ENCODE measurements around the gene F8. TPM values are rescaled to one million over a fixed set of nuclear protein-coding genes. Genes with fewer than 3 reads are reported as not detected.
"Not testable (repeated sequence)": the region's sequence is repeated elsewhere in the genome, so short reads cannot be mapped to it uniquely, and the experiment has no call there.

Gene F8
- total RNA-seq, 1 experiment from 2014 or later, result 0.20 TPM

DNA sequence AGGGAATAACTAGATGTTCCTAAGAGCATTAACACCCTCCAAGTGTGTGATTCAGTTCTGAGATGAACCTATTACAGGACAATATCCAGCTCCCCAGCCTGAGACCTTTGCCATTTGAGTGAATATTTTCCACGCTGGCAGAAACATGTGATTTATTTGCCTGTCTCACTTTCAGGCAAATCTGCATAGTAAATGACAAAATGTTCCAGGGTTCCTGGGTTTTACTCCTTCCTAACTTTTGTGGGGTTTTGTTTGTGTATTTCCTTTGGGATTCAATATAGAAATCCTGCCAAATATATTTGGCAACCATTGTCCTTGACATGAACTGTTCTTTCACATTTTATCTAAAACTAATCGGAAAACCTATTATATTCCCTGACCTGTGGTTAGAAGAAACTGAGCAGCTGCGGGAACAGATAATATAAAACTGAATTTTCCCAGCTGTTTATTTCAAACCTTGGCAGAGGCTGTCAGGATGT lies 12.5 kb downstream of the F8 start:
- CTCF ChIA-PET, result no interaction called here
- POLR2A ChIA-PET, result no interaction called here

DNA sequence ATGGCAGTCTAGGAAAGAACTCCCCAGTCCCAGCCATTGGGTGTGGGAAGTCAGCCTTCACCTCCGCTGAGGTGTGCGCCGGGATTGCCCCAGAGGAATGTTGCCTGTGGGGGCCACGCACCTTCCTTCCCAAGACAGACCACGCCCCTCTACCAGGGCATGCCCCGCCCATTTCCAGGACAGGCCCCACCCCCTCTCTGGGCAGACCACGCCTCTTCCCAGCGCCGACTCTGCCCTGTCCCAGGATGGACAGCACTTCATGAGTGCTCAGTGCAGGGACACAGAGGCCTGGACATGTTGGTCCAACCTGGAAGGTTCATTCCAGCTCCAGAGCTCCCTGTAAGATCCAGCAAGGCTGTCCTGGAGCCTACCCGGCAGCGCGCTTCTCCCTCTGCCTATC lies 13.9 kb downstream of the F8 start:
- H3K4me1 ChIP-seq; H3K9me3 Mint-ChIP-seq (ENCODE audit: unreplicated experiment); intact Hi-C loops (cut with micrococcal nuclease; ENCODE audit: unreplicated experiment); H3K27me3 ChIP-seq (replicated peaks; ENCODE audit: control insufficient read depth, insufficient read depth, low read length); BruUV-seq (replicated peaks); DNase-seq; H3K27me3 Mint-ChIP-seq (ENCODE audit: insufficient read depth, unreplicated experiment); CTCF ChIA-PET; H3K4me3 ChIP-seq (ENCODE audit: low read depth, low read length); POLR2A ChIA-PET; H3K9me3 ChIP-seq; H3K36me3 Mint-ChIP-seq (ENCODE audit: insufficient read depth, unreplicated experiment); H3K27ac Mint-ChIP-seq (ENCODE audit: unreplicated experiment); H3K36me3 ChIP-seq (ENCODE audit: control insufficient read depth, insufficient read depth, low read length); H3K4me1 Mint-ChIP-seq (ENCODE audit: low read depth, unreplicated experiment); H3K4me3 Mint-ChIP-seq (ENCODE audit: unreplicated experiment): not testable (repeated sequence)

More for the DNA sequence above, 12.5 kb downstream of the F8 start:
- H3K27me3 ChIP-seq (replicated peaks; ENCODE audit: control insufficient read depth, insufficient read depth, low read length), result no peaks in the 10 kb centered on the region
- H3K4me1 ChIP-seq, result no peaks in the 10 kb centered on the region
- H3K36me3 Mint-ChIP-seq (ENCODE audit: insufficient read depth, unreplicated experiment), result no peaks in the 10 kb centered on the region
- intact Hi-C loops (cut with micrococcal nuclease; ENCODE audit: unreplicated experiment), result no loop called here
- H3K36me3 ChIP-seq (ENCODE audit: control insufficient read depth, insufficient read depth, low read length), result no peaks in the 10 kb centered on the region
- no peaks in the 10 kb centered on the region for H3K4me1 Mint-ChIP-seq (ENCODE audit: low read depth, unreplicated experiment)
- no peak overlapping the region for H3K4me3 Mint-ChIP-seq (ENCODE audit: unreplicated experiment)
- H3K27me3 Mint-ChIP-seq (ENCODE audit: insufficient read depth, unreplicated experiment), result no peaks in the 10 kb centered on the region
- H3K4me3 ChIP-seq (ENCODE audit: low read depth, low read length), result no peak overlapping the region
- TF ChIP-seq, protein P1, sequence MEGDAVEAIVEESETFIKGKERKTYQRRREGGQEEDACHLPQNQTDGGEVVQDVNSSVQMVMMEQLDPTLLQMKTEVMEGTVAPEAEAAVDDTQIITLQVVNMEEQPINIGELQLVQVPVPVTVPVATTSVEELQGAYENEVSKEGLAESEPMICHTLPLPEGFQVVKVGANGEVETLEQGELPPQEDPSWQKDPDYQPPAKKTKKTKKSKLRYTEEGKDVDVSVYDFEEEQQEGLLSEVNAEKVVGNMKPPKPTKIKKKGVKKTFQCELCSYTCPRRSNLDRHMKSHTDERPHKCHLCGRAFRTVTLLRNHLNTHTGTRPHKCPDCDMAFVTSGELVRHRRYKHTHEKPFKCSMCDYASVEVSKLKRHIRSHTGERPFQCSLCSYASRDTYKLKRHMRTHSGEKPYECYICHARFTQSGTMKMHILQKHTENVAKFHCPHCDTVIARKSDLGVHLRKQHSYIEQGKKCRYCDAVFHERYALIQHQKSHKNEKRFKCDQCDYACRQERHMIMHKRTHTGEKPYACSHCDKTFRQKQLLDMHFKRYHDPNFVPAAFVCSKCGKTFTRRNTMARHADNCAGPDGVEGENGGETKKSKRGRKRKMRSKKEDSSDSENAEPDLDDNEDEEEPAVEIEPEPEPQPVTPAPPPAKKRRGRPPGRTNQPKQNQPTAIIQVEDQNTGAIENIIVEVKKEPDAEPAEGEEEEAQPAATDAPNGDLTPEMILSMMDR (IDR thresholded peaks at IDR 0.05; ENCODE audit: insufficient read depth in 1 of 2, low read depth in 1 of 2, low read length in 1 of 2, severe bottlenecking in 1 of 2, unreplicated experiment in 1 of 2), result no peak
- BruUV-seq (replicated peaks), result no TSS peak
- no peaks in the 10 kb centered on the region for H3K9me3 Mint-ChIP-seq (ENCODE audit: unreplicated experiment)
- H3K9me3 ChIP-seq, result no peaks in the 10 kb centered on the region
- no peak for DNase-seq
- no peak overlapping the region for H3K27ac Mint-ChIP-seq (ENCODE audit: unreplicated experiment)

DNA sequence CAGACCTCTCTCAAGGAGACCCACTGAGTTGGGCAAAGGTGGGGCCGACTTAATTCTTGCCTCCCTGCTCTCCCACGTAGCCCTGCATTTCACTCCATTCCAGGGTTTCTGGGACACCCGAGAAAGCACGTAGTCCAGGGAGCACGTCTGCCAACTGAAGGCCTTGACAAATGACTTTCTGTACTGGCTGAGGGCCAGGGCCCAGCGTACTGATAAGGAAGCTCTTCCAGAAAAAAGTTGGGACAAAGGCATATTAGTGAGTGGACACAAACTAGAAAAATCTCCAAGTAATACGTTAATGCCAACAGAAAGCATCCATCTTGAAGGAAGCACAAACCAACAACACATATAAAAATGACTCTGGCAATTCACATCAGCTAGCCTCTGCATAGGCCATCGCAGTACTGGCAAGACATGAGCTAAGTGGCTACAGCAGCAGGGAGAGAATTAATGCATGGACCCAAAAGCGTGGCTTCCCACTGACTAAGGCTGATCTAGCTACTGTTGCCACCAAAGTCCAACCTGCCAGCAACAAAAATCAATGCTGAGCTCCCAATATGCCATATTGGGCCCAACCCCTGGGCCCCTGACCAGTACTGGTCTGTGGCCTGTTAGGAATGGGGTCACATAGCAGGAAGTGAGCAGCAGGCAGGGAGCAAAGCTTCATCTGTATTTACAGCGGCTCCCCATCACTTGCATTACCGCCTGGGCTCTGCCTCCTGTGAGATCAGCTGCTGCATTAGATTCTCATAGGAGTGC lies 15.4 kb downstream of the F8 start:
- H3K9me3 ChIP-seq; H3K4me1 Mint-ChIP-seq (ENCODE audit: low read depth, unreplicated experiment); H3K36me3 Mint-ChIP-seq (ENCODE audit: insufficient read depth, unreplicated experiment); H3K27me3 Mint-ChIP-seq (ENCODE audit: insufficient read depth, unreplicated experiment); H3K4me3 ChIP-seq (ENCODE audit: low read depth, low read length); CTCF ChIA-PET; H3K36me3 ChIP-seq (ENCODE audit: control insufficient read depth, insufficient read depth, low read length); H3K4me3 Mint-ChIP-seq (ENCODE audit: unreplicated experiment); DNase-seq; H3K27ac Mint-ChIP-seq (ENCODE audit: unreplicated experiment); H3K27me3 ChIP-seq (replicated peaks; ENCODE audit: control insufficient read depth, insufficient read depth, low read length); BruUV-seq (replicated peaks); intact Hi-C loops (cut with micrococcal nuclease; ENCODE audit: unreplicated experiment); POLR2A ChIA-PET; H3K9me3 Mint-ChIP-seq (ENCODE audit: unreplicated experiment); H3K4me1 ChIP-seq: not testable (repeated sequence)

DNA sequence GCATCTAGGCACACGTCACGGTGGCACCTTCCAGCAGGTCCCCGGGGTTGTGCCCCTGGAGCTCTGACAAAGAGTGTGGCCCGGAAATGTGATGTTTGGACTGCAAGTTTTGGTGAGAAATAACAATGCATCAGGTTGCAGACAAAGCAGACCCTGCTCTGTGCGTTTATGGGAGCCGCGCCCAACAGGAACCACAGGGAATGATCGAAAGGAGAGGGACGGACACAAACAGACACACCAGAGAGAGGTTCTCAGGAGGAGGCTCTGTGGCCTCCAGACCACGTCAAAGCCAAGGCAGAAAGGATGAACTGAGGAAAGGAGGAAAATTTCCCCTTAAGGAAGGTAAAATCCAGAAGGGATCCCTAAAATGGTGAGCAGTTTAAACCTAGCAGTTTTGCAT lies 16.1 kb downstream of the F8 start:
- H3K36me3 Mint-ChIP-seq (ENCODE audit: insufficient read depth, unreplicated experiment); H3K27me3 ChIP-seq (replicated peaks; ENCODE audit: control insufficient read depth, insufficient read depth, low read length); DNase-seq; BruUV-seq (replicated peaks); intact Hi-C loops (cut with micrococcal nuclease; ENCODE audit: unreplicated experiment); POLR2A ChIA-PET; H3K4me1 Mint-ChIP-seq (ENCODE audit: low read depth, unreplicated experiment); H3K27me3 Mint-ChIP-seq (ENCODE audit: insufficient read depth, unreplicated experiment); CTCF ChIA-PET; H3K4me3 Mint-ChIP-seq (ENCODE audit: unreplicated experiment); H3K9me3 Mint-ChIP-seq (ENCODE audit: unreplicated experiment); H3K4me3 ChIP-seq (ENCODE audit: low read depth, low read length); H3K9me3 ChIP-seq; H3K27ac Mint-ChIP-seq (ENCODE audit: unreplicated experiment); H3K4me1 ChIP-seq; H3K36me3 ChIP-seq (ENCODE audit: control insufficient read depth, insufficient read depth, low read length): not testable (repeated sequence)
